Colon (tissue), 2 donors: ENCODE measurements around the gene DIS3L.
A peak's percentile ranks its signal among the peaks of the same experiment; 100 is the strongest.
"Not testable (repeated sequence)": the region's sequence is repeated elsewhere in the genome, so short reads cannot be mapped to it uniquely, and the experiment has no call there.

Experiments used
- FAIRE-seq: peaks from 2 replicates; lab custom pipeline; 2012; peaks lifted over from hg19 to GRCh38; lab: Jason Lieb, UNC
- donor health status: control.
- donor health status: control.

Gene DIS3L

GRCh38 chr15:66278056-66278455 lies 15.3 kb upstream of the DIS3L start:
- no peak for FAIRE-seq

GRCh38 chr15:66278671-66279070 lies 14.7 kb upstream of the DIS3L start:
- FAIRE-seq: no peak

DNA sequence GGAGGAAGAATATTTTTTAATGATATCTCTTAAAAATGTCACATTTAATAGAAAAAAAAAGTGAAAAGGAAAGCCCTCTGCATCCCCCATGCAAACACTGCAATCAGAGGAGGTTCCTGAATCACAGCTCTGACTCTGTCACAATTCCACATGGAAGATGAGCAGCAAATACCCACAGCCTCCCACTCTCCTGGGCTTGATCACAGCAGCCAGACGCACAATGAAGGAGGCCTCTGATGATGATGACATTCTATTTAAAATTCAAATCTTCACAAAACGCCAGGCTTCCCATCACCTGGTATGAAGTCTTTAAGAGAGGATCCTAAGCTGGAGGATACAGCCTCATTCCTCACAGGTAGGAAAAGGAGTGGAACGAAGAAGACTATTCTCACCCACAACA lies 9.1 kb upstream of the DIS3L start:
- no peak for FAIRE-seq

DNA sequence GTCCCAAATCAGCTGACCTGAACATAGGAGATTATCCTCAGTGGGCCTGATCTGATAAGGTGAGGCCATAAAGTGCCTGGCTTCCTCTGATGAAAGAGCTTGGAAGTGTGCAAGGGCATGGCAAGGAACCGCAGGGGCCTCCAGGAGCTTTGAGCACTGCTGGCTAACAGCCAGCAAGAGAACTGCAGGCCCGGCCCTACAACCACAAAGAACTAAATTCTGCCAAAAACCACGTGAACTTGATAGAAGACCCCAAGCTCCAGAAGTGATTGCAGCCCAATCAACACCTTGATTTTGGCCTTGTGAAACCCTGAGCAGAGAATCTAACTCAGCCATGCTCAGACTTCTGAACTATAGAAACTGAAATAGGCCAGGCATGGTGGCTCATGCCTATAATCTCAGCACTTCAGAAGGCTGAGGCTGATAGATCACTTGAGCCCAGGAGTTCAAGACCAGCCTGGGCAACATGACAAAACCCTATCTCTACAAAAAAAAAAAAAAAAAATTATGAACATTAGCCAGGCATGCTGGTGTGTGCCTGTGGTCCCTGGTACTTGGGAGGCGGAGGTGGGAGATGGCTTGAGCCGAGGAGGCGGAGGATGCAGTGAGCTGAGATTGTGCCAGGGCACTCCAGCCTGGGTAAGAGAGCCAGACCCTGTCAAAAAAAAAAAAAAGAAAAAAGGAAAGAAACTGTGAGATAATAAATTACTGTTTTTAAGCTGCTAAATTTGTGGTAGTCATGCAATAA lies 7.7 kb upstream of the DIS3L start:
- FAIRE-seq: no peak

DNA sequence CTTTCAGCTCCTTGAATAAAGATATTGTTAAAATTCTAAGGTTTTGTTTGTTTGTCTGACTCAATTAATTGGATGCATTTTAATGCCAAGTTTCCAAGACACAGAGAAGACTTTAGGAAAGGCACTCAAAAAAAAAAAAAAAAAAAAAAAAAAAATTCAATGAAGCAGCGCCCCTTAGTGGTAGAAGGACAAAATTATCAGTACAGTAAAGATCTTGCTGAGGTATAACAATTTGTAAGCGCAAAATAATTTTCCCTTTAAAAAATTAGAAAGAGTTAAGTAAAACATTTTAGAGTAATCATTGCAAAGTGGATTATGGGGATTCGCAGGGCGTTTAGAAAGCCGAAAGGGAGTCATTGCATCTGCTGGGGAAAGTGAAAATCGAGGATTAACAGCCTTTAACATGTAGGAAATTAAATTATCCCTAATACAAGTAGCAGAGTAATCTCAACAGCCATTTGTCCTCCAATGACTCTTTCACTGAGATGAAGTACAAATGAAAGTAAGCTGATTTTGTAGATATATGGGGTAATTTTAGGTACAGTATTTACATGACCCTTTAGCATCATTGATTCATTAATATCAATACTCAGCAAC lies 5.8 kb upstream of the DIS3L start:
- peak; percentile 84 for FAIRE-seq

DNA sequence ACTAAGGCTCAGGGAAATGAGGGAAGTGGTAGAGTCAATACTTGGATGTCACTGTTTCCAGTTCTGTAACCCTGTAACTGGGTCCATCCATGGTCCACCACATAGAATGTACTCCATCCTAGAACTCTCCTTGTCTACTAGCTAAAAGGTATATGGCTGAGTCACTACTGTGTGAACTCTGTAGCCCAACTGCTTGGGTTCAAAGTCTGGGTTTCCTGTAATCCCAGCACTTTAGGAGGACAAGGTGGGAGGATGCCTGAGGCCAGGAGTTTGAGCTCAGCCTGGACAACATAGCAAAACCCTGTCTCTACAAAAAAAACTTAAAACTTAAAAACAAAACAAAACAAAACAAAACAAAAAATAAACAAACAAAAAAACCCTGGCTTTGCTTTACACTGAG lies 5.3 kb upstream of the DIS3L start:
- no peak for FAIRE-seq

GRCh38 chr15:66288551-66289185 lies 4.7 kb upstream of the DIS3L start:
- no peak for FAIRE-seq

GRCh38 chr15:66290007-66290406 lies 3.4 kb upstream of the DIS3L start:
- no peak for FAIRE-seq

- no peak for FAIRE-seq
Measured at GRCh38 chr15:66290518-66290917, 2.9 kb upstream of the DIS3L start.

DNA sequence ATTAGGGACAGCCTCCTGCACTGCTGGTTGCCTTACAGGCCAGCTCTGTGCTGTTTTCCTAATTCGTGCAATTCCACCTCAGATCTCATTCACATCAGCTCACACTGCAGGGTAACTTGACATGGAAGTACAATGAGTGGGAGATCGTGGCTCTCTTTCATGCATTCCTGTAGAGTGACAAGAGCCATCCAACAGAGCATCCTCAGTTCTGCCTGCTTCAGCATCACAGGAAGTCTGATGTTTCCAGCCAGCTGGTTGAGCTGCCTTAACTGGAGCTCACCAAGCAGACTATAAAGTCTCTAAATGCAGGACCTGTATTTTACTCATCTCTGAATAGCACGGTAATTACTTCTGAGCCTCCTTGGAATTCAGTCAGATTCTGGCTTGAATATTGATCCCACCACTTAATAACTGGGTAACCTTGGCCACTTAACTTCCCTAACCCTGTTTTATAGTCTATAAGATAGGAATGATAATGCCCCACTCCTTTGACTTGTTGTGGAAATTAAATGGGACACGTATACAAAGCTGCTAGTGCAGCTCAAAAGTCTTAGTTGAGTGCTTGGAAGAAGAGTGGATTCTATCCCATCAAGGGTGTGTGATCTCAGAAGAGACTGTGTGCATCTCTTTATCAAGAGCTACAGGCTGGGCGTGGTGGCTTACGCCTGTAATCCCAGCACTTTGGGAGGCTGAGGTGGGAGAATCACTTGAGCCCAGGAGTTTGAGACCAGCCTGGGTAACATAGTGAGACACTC lies 1.4 kb upstream of the DIS3L start:
- no peak for FAIRE-seq

GRCh38 chr15:66292571-66293418 lies 573 bp upstream of the DIS3L start:
- FAIRE-seq: no peak

DNA sequence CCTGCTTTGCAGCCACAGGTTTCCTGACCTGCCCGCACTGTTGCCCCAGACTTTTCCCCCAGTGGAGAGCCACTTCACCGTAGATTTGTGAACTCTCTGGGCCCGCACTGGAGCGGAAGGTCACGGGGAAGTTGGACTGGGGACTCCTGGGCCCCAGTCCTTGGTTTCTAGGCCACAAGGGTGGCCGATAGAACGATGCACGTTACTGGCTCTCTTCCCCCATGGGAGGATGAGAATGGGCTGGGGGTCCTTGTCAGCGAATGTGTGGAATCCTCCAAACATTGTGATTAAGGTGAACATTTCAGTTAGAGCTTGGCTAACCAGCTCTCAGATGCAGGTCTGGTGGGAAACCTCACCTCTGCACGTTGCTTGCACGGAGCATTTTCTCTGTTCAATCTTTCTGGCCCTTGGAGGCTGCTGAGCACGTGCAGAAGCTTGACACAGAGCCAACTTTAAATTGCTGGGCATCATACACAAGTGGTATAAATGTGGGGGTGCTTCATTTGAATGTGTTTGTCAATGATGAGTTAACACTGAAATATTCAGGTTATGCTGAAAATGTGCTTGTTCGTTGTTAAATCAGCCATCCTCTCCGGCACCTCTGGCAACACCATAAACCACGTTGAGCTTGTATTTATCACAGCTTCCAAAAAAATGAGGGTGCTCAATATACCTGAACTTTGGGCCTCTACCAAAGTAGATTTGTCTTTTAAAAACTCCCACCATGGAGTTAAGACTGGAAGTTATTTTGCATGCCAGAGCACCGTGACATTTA lies 976 bp downstream of the DIS3L start:
- FAIRE-seq: no peak

DNA sequence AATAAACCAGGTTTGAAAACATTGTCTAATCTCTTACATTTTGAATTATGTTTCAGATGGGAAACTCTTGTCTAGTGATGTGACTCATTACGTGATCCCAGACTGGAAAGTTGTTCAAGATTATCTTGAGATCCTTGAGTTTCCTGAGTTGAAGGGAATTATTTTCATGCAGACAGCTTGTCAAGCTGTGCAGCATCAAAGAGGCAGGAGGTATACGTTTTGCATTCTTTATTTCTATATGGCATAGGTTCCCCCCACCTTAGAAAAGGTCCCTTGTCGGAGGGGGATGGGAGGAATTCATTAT lies 1.5 kb downstream of the DIS3L start:
- FAIRE-seq: no peak

- no peak for FAIRE-seq
Measured at GRCh38 chr15:66296186-66296585, 2.8 kb downstream of the DIS3L start.

GRCh38 chr15:66298803-66299251 lies 5.5 kb downstream of the DIS3L start:
- FAIRE-seq: no peak

DNA sequence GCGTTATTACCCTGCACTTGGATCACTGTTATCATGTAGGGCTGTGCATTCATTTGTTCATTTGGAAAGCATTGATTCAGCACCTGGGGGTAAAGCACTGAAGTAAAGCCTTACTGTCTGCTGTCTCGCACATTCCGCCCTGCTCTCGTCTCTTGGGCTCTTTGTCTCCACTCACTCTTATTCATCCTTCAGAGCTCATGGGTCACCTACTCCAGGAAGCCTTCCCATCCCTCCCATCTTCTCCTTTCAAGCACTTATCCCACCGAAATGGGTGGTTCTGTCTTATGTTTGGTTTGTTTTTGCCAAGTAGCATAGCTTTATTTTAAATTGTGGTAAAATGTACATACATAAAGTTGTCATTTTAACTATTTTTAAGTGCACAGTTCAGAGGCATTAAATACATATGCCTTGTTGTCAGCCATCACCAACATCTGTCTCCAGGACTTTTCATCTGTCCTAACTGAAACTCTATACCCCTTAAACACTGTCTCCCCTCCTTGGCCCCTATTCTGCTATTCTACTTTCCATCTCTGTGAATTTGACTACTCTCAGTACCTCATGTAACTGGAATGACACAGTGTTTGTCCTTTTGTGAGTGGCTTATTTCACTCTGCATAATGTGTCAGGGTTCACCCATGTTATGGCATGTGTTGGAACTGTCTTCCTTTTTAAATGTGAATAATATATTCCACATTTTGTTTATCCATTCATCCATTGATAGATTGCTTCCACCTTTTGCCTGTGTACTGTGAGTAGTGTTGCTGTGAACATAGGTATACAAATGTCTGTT lies 9.3 kb downstream of the DIS3L start:
- no peak for FAIRE-seq

DNA sequence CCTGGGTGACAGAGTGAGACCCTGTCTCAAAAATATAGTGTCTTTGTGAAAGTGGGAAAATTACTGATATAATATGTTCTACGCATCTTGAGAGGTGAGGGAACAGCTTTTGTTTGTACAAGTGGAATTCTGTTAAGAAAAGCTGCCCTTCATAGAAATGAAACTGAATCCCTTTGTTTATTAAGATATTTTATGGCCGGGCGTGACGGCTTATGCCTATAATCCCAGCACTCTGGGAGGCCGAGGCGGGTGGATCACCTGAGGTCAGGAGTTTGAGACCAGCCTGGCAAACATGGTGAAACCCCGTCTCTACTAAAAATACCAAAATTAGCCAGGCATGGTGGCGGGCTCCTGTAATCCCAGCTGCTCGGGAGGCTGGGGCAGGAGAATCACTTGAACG lies 11.1 kb downstream of the DIS3L start:
- not testable (repeated sequence) for FAIRE-seq

DNA sequence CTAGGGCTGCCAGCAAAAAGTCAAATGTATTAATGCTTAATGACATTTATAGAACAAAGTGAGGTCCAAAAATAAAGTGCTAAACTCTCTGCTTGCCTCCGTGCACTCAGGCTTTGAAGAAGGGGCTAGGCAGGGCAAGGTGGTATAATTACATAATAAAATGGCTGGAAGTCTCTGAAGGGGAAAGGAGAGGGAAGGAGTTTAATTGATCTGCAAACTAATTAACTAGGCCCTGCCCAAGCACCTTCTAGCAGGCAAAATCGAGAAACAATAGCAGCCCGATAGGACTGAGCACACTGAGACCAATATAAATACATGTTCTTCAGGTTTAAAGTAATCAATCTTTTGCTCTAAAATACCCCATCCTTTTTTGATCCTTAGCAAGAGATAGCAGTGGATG lies 13.0 kb downstream of the DIS3L start:
- no peak for FAIRE-seq

GRCh38 chr15:66308531-66308930 lies 15.2 kb downstream of the DIS3L start:
- no peak for FAIRE-seq

DNA sequence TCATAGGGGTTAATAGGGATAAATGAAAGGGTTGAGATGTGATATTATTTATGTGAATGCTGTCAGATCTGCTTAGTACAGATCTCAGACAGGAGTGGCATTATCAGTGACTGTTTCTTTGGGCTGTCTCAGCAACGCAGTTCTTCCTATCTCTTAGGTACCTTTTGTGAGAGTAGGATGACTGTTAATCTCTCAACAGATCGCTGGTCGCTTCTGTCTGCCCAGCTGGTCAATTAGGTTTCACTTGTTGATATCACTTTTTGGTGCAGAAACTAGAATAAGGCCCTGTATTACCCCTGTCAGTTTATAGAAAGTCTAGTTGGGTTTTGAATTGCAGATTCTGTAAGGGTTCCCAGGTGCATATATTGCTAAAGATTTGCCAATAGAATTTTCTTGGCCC lies 16.5 kb downstream of the DIS3L start:
- no peak for FAIRE-seq
